HepG2 (cell line): ENCODE measurements around the gene LRRC45. TPM values are rescaled to one million over a fixed set of nuclear protein-coding genes. Genes with fewer than 3 reads are reported as not detected.

Experiments
- ATF7-NPFF ChIP-seq: sonication (generic); formaldehyde crosslinking; IDR thresholded peaks from 2 replicates; pipeline ENCODE4 v1.8.1; 2023; ENCODE audit warnings: mild to moderate bottlenecking, low read depth, missing genetic modification reagents, moderate library complexity
- CAMTA2 ChIP-seq: sonication (generic); formaldehyde crosslinking; IDR thresholded peaks from 2 replicates; pipeline ENCODE4 v1.4.0; 2020; ENCODE audit warnings: mild to moderate bottlenecking, missing genetic modification reagents, borderline replicate concordance
- HDAC1 ChIP-seq: sonication (generic); formaldehyde crosslinking; IDR thresholded peaks from 2 replicates; pipeline ENCODE4 v1.5.1; 2020; ENCODE audit warnings: mild to moderate bottlenecking, missing genetic modification reagents
- HDAC6 ChIP-seq: fragments of 200-600 bp; sonication (generic); IDR thresholded peaks from 2 replicates; pipeline ENCODE4 v1.7.0; 2017; ENCODE audit warnings: mild to moderate bottlenecking, antibody characterized with exemption, low read length, low read depth
- HHEX ChIP-seq: IDR thresholded peaks from 2 replicates; pipeline ENCODE4 v1.6.1; 2016; ENCODE audit warnings: control low read depth
- HNRNPH1 ChIP-seq: fragments of 200-400 bp; formaldehyde crosslinking; optimal IDR thresholded peaks from 2 replicates; pipeline ENCODE3; 2017; ENCODE audit warnings: mild to moderate bottlenecking, low read depth, low read length
- HOXA3 ChIP-seq: sonication (generic); formaldehyde crosslinking; IDR thresholded peaks from 2 replicates; pipeline ENCODE4 v1.5.0; 2020; ENCODE audit warnings: missing genetic modification reagents
- REL ChIP-seq: sonication (generic); formaldehyde crosslinking; conservative IDR thresholded peaks from 2 replicates; pipeline ENCODE4 v1.8.0; 2022; ENCODE audit warnings: mild to moderate bottlenecking, missing genetic modification reagents, moderate library complexity
- SATB2 ChIP-seq: sonication (generic); formaldehyde crosslinking; IDR thresholded peaks from 2 replicates; pipeline ENCODE4 v1.5.0; 2020; ENCODE audit warnings: missing genetic modification reagents
- SSRP1 ChIP-seq: IDR thresholded peaks from 2 replicates; pipeline ENCODE4 v1.6.1; 2016; ENCODE audit warnings: control low read depth
- ZFP36L1 ChIP-seq: sonication (generic); formaldehyde crosslinking; IDR thresholded peaks from 2 replicates; pipeline ENCODE4 v1.8.0; 2022; ENCODE audit warnings: mild to moderate bottlenecking, missing genetic modification reagents, moderate library complexity
- ZFP41 ChIP-seq: sonication (generic); formaldehyde crosslinking; IDR thresholded peaks from 2 replicates; pipeline ENCODE4 v1.4.0; 2020; ENCODE audit warnings: mild to moderate bottlenecking, missing genetic modification reagents, borderline replicate concordance
- ZNF142 ChIP-seq: sonication (generic); formaldehyde crosslinking; IDR thresholded peaks from 2 replicates; pipeline ENCODE4 v1.4.0; 2020; ENCODE audit warnings: missing genetic modification reagents
- ZNF180 ChIP-seq: sonication (generic); formaldehyde crosslinking; IDR thresholded peaks from 2 replicates; pipeline ENCODE4 v1.4.0; 2020; ENCODE audit warnings: low read depth, missing genetic modification reagents, borderline replicate concordance
- ZNF446 ChIP-seq: sonication (generic); formaldehyde crosslinking; IDR thresholded peaks from 2 replicates; pipeline ENCODE4 v1.5.0; 2020; ENCODE audit warnings: mild to moderate bottlenecking, missing genetic modification reagents
- ZNF605 ChIP-seq: sonication (generic); formaldehyde crosslinking; IDR thresholded peaks from 2 replicates; pipeline ENCODE4 v1.8.0; 2022; ENCODE audit warnings: mild to moderate bottlenecking, missing genetic modification reagents
- ZNF891 ChIP-seq: sonication (generic); formaldehyde crosslinking; IDR thresholded peaks from 2 replicates; pipeline ENCODE4 v1.5.0; 2020; ENCODE audit warnings: mild to moderate bottlenecking, missing genetic modification reagents
- polyA plus RNA-seq, 8 experiments: library from polyadenylated mRNA; depleted of rRNA in 3 of 8; stranded (reverse) in 7 of 8; unstranded in 1 of 8; fragments of >200 nt; fragmentation: Illumina TruSeq in 4 of 8; extraction: Trizol in 4 of 8; gene quantifications; 2 replicates each; pipeline versions ENCODE4 v1.2.1 to v1.2.3, GENCODE V29; 2011 to 2016; ENCODE audit warnings: low read depth in 4 of 8, missing spikeins in 1 of 8, mixed read lengths in 1 of 8; ENCODE audit not compliant: insufficient read depth in 1 of 8
- total RNA-seq, 5 experiments: library from RNA; depleted of rRNA; stranded (reverse); fragments of >200 nt; fragmentation: Illumina TruSeq; extraction: Trizol; gene quantifications; 2 replicates each; pipeline ENCODE4 v1.2.3, GENCODE V29; 2016; ENCODE audit warnings: low read depth in 1 of 5
- TF ChIP-seq, protein P1 (sequence below): sonication (generic); formaldehyde crosslinking; IDR thresholded peaks from 2 replicates; pipeline ENCODE4 v1.5.0; 2020; ENCODE audit warnings: missing genetic modification reagents
- TF ChIP-seq, protein P2 (sequence below): IDR thresholded peaks from 2 replicates; pipeline ENCODE4 v1.6.1; 2012; ENCODE audit warnings: inconsistent platforms
- TF ChIP-seq, protein P3 (sequence below): IDR thresholded peaks from 2 replicates; pipeline ENCODE4 v1.6.1; 2016; ENCODE audit warnings: missing genetic modification reagents, missing compliant biosample characterization

LRRC45 gene
- total and polyA plus RNA-seq, 2 of the 13 experiments (the other 11 are each of a cell fraction or from before 2014, with no cell fraction given): 11.6 to 48.1 TPM

GRCh38 chr17:82023447-82024241 is 539 bp downstream of the LRRC45 start (continued):
- TF ChIP-seq ZNF142 (0 out of 2 replicates have a peak, but pooled peaks have one; percentile 53), ZNF891 (CRISPR knock-in tag) (peak; percentile 68), ZNF180 (CRISPR knock-in tag) (no peak), ZNF446 (0 out of 2 replicates have a peak, but pooled peaks have one; percentile 50), SATB2 (CRISPR knock-in tag) (no peak), HDAC6 (no peak), HHEX (CRISPR knock-in tag) (no peak), CAMTA2 (CRISPR knock-in tag) (no peak), SSRP1 (peak; percentile 58; the same call in 1 of the 2 replicates), ATF7-NPFF (CRISPR knock-in tag) (peak; percentile 56; the same call in 1 of the 2 replicates), REL (CRISPR knock-in tag) (peak; percentile 88; the same call in 1 of the 2 replicates), HOXA3 (CRISPR knock-in tag) (peak; percentile 11; the same call in 1 of the 2 replicates), ZFP41 (CRISPR knock-in tag) (0 out of 2 replicates have a peak, but pooled peaks have one; percentile 32), HDAC1 (CRISPR knock-in tag) (peak; percentile 25; the same call in 1 of the 2 replicates), ZFP36L1 (CRISPR knock-in tag) (no peak), HNRNPH1 (no peak), ZNF605 (CRISPR knock-in tag) (0 out of 2 replicates have a peak, but pooled peaks have one; percentile 61)
- TF ChIP-seq, protein P1, sequence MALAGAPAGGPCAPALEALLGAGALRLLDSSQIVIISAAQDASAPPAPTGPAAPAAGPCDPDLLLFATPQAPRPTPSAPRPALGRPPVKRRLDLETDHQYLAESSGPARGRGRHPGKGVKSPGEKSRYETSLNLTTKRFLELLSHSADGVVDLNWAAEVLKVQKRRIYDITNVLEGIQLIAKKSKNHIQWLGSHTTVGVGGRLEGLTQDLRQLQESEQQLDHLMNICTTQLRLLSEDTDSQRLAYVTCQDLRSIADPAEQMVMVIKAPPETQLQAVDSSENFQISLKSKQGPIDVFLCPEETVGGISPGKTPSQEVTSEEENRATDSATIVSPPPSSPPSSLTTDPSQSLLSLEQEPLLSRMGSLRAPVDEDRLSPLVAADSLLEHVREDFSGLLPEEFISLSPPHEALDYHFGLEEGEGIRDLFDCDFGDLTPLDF: no peak
- TF ChIP-seq, protein P2, sequence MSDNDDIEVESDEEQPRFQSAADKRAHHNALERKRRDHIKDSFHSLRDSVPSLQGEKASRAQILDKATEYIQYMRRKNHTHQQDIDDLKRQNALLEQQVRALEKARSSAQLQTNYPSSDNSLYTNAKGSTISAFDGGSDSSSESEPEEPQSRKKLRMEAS: peak; percentile 76
- TF ChIP-seq, protein P3, sequence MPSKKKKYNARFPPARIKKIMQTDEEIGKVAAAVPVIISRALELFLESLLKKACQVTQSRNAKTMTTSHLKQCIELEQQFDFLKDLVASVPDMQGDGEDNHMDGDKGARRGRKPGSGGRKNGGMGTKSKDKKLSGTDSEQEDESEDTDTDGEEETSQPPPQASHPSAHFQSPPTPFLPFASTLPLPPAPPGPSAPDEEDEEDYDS (CRISPR knock-in tag): peak; percentile 41; the same call in 1 of the 2 replicates
